Aorta (tissue), 5 donors: Measurements from ENCODE around the gene ACER3. TPM values are rescaled to one million over a fixed set of nuclear protein-coding genes. Genes with fewer than 3 reads are reported as not detected.
A peak's percentile ranks its signal among the peaks of the same experiment; 100 is the strongest.

Experiments used
- ATAC-seq: fragments of 200-7000 bp; cut with Tn5 transposase; one replicate; pipeline ENCODE4 v1.9.1; 2022; ENCODE audit warnings: moderate library complexity; ENCODE audit not compliant: low FRiP score
- DNase-seq, 2 donors: peaks; one replicate each; pipeline ENCODE4 v3.0.0-alpha.2; 2020
- H3K27ac ChIP-seq, 2 donors: one replicate each; pipeline ENCODE4 v1.5.1; 2013; ENCODE audit warnings: low read length in 2 of 2, mild to moderate bottlenecking in 2 of 2, moderate library complexity in 2 of 2, control low read depth in 1 of 2, inconsistent platforms in 1 of 2, low read depth in 1 of 2
- H3K27me3 ChIP-seq, 2 donors: one replicate each; pipeline ENCODE4 v1.6.1; 2013; ENCODE audit warnings: control low read depth in 1 of 2, low read length in 1 of 2, mild to moderate bottlenecking in 1 of 2, moderate library complexity in 1 of 2; ENCODE audit not compliant: insufficient read depth in 2 of 2, control insufficient read depth in 1 of 2
- H3K36me3 ChIP-seq, 2 donors: one replicate each; pipeline ENCODE4 v1.6.1; 2013; ENCODE audit warnings: control low read depth in 1 of 2, low read length in 1 of 2, mild to moderate bottlenecking in 1 of 2; ENCODE audit not compliant: insufficient read depth in 2 of 2, control insufficient read depth in 1 of 2
- H3K4me1 ChIP-seq, 2 donors: one replicate each; pipeline ENCODE4 v1.6.1; 2013; ENCODE audit warnings: low read length in 2 of 2, control low read depth in 1 of 2, mild to moderate bottlenecking in 1 of 2, moderate library complexity in 1 of 2; ENCODE audit not compliant: insufficient read depth in 2 of 2, control insufficient read depth in 1 of 2
- H3K4me3 ChIP-seq, 2 donors: one replicate each; pipeline ENCODE4 v1.5.1; 2013; ENCODE audit warnings: low read length in 2 of 2, control low read depth in 1 of 2, mild to moderate bottlenecking in 1 of 2
- H3K9me3 ChIP-seq: one replicate; pipeline ENCODE4 v1.6.1; 2013; ENCODE audit warnings: mild to moderate bottlenecking, low read length; ENCODE audit not compliant: control insufficient read depth
- WGBS, 2 donors: extraction: QIAGEN DNeasy Blood & Tissue Kit; methylation state at CpG; one replicate each; pipeline ENCODE4 v1.1.7; 2013; 5-methylcytosine and 5-hydroxymethylcytosine counted together
- intact Hi-C, 2 donors: fragments of 100-400 bp; cut with DNase I; formaldehyde crosslinking; loops; one replicate each; pipeline versions ENCODE4 v1.14.2 to v1.15.0; 2022
- polyA plus RNA-seq, 2 donors: library from polyadenylated mRNA; stranded (reverse); fragments of 200-250 nt; gene quantifications; one replicate each; pipeline ENCODE4 v1.2.3, GENCODE V29; 2013
- total RNA-seq, 2 donors: library from RNA; stranded (reverse); fragmentation: NEBNext Ultra II Directional; extraction: Animal tissue kit (Norgen Biotek cat#: 25700); gene quantifications; one replicate each; pipeline ENCODE4 v1.2.1, GENCODE V29; 2021
- donor health status: healthy with polysubstance abuse.
- donor health status: Bipolar disorder and iron deficiency.
- donor health status: DM: no; HTN: no; CAD: no.
- donor health status: DM: no; HTN: no; CAD: no.
- donor health status: DM: yes; HTN: yes; CAD: no.

ACER3 gene
- total and polyA plus RNA-seq, 4 donors: 3.6 to 27.3 (median 10.9) TPM

- H3K36me3 ChIP-seq: no peaks in the 10 kb centered on the region
- ATAC-seq (no peak), DNase-seq (peak; percentile 44 to 70)
- no peaks in the 10 kb centered on the region for H3K4me1 ChIP-seq
- peak overlapping the region in 1 of 2 donors; percentile 90 for H3K27ac ChIP-seq
- no peaks in the 10 kb centered on the region for H3K9me3 ChIP-seq
- 77 to 90% methylated on average over 5 of the region's 5 CpGs for WGBS, 2 donors
- H3K27me3 ChIP-seq: no peaks in the 10 kb centered on the region
- intact Hi-C loops: no loop called here
- no peak overlapping the region for H3K4me3 ChIP-seq
These were observed 213.5 kb downstream of the ACER3 start for GRCh38 chr11:77074205-77074604.

- intact Hi-C loops: no loop called here
- no peak for ATAC-seq
- DNase-seq: no peak
- no peaks in the 10 kb centered on the region for H3K9me3 ChIP-seq
- peak overlapping the region in 1 of 2 donors; percentile 90 for H3K27ac ChIP-seq
- no peaks in the 10 kb centered on the region for H3K4me1 ChIP-seq
- no peaks in the 10 kb centered on the region for H3K36me3 ChIP-seq
- no peak overlapping the region for H3K4me3 ChIP-seq
- 88 to 91% methylated on average over 14 to 15 of the region's 15 CpGs for WGBS, 2 donors
- H3K27me3 ChIP-seq: no peaks in the 10 kb centered on the region
These were observed 214.0 kb downstream of the ACER3 start for GRCh38 chr11:77074626-77075221.

GRCh38 chr11:77075425-77075905 is 214.7 kb downstream of the ACER3 start:
- no peaks in the 10 kb centered on the region for H3K27me3 ChIP-seq
- H3K4me1 ChIP-seq: no peaks in the 10 kb centered on the region
- H3K27ac ChIP-seq: no peak overlapping the region
- ATAC-seq (no peak), DNase-seq (no peak)
- WGBS, 2 donors: 96 to 100% methylated on average over 5 of the region's 5 CpGs
- H3K9me3 ChIP-seq: no peaks in the 10 kb centered on the region
- H3K36me3 ChIP-seq: no peaks in the 10 kb centered on the region
- H3K4me3 ChIP-seq: no peak overlapping the region
- intact Hi-C loops: no loop called here

Other genes with a start within 250 kb of the ACER3 start
- gene LRRC32, start 190.2 kb upstream of the ACER3 start, total RNA-seq: 100 to 1,000 TPM; 130 to 174 TPM
- 100 to 1,000 TPM in 1 of 2 donors, 10 to 100 TPM in 1; 38.8 to 121 TPM for gene LRRC32, start 190.2 kb upstream of the ACER3 start, polyA plus RNA-seq
- gene TSKU, start 77.6 kb upstream of the ACER3 start, total RNA-seq: 10 to 100 TPM; 27.5 to 31.5 TPM
- 10 to 100 TPM in 1 of 2 donors, 1 to 10 TPM in 1; 5.2 to 10.0 TPM for gene TSKU, start 77.6 kb upstream of the ACER3 start, polyA plus RNA-seq
- not detected for gene B3GNT6, start 173.5 kb downstream of the ACER3 start, total RNA-seq
- gene B3GNT6, start 173.5 kb downstream of the ACER3 start, polyA plus RNA-seq: not detected
- gene CAPN5, start 206.1 kb downstream of the ACER3 start, total RNA-seq: 10 to 100 TPM in 1 of 2 donors, 1 to 10 TPM in 1; 6.9 to 22.4 TPM
- gene CAPN5, start 206.1 kb downstream of the ACER3 start, polyA plus RNA-seq: 10 to 100 TPM; 10.4 to 11.1 TPM
- 1 to 10 TPM in 1 of 2 donors, not detected in 1; 2.1 TPM for gene OMP, start 241.9 kb downstream of the ACER3 start, total RNA-seq
- gene OMP, start 241.9 kb downstream of the ACER3 start, polyA plus RNA-seq: not detected